HG02571 (cell line): ENCODE measurements around the gene LMCD1.

ENCODE experiments used
- ATAC-seq: cut with Tn5 transposase; IDR thresholded peaks from one replicate; pipeline ENCODE4 v1.9.1; 2021; ENCODE audit warnings: mild to moderate bottlenecking, moderate library complexity; ENCODE audit not compliant: unreplicated experiment

LMCD1 gene

GRCh38 chr3:8503871-8504610, 2.4 kb downstream of the LMCD1 start:
- ATAC-seq: no peak

GRCh38 chr3:8504611-8504973, 3.0 kb downstream of the LMCD1 start:
- no peak for ATAC-seq

- ATAC-seq: no peak
These were observed 4.0 kb downstream of the LMCD1 start for GRCh38 chr3:8505621-8506020.

DNA sequence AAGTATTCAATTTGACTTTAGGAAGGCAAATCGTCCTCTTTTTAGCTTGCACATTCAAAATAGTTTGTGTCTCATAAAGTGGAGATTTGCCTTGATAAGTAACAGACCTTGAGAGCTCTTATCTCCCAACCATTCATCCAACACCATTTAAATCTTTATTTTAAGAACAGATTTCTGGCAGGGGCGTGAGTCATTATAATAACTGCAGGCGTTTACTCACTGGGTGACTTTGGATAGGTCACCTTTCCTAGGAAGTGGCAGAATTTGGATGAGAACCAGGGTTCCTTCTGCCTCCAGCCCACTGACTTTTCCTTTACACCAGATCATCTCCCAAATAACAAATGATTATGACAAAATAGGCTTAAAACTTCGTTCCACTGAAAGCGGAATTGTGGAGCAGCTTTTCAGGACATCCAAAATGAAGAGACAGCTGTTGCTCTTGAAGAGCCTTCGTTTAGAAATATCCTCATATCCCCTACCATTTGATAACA, 5.0 kb downstream of the LMCD1 start:
- no peak for ATAC-seq

- ATAC-seq: no peak
These were observed 5.9 kb downstream of the LMCD1 start for GRCh38 chr3:8507496-8507895.

DNA sequence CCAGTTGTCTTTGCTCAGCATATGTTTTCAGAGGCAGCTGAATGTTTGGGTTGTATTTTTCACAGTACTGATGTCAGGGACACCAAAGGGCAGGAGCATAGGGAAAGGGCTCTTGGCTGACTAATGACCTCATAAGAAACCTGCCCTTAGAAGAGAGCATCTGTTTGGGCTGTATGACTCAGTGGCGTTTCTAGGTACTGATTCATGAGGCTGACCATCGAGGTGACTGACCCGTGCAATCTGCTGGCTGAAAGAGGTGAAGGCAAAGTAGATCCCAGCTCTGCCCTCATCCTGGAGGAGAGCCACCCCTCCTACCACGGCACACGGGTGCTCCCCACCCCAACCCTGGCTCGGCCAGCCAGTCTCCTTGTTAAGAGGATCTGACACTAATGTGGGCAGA, 8.3 kb downstream of the LMCD1 start:
- ATAC-seq: no peak

DNA sequence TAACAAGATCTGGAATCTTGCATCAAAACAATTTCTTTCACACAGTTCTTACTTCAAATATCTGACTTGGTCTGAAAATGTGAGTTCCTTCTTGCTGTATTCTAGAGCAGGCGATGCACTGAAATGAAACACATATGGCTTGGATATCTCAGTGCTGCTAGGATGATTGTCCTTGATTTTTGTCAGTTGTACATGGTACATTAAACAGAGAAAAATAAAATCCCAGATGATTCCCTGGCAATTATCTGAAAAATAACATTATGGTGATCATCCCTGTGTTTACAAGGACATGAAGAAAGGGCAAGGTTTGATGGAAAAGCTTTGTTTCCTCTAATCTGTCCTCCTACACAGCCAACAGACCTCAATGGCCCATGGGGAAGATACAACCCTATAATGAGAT, 10.6 kb downstream of the LMCD1 start:
- ATAC-seq: no peak

GRCh38 chr3:8516047-8516661, 14.5 kb downstream of the LMCD1 start:
- no peak for ATAC-seq

GRCh38 chr3:8516783-8517182, 15.2 kb downstream of the LMCD1 start:
- no peak for ATAC-seq

DNA sequence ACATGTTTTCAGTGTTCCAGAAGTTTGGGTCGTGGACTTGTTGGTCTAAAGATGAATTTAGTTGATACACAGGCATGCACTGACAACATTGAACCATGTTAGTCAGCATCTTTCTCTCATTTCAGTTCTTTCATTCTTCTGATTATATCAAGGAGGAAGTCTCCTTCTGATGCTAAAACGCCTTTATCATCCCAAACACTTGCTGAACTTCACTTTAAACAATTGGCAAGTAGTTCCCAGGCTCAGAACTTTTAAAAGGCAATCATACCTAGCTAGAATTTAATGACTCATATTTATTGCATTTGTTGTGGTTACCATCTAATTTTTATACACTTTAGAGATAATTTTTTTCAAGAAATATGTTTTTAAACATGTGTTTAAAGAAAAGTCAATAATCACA, 15.9 kb downstream of the LMCD1 start:
- no peak for ATAC-seq

- ATAC-seq: no peak
These were observed 16.5 kb downstream of the LMCD1 start for GRCh38 chr3:8518138-8518537.

DNA sequence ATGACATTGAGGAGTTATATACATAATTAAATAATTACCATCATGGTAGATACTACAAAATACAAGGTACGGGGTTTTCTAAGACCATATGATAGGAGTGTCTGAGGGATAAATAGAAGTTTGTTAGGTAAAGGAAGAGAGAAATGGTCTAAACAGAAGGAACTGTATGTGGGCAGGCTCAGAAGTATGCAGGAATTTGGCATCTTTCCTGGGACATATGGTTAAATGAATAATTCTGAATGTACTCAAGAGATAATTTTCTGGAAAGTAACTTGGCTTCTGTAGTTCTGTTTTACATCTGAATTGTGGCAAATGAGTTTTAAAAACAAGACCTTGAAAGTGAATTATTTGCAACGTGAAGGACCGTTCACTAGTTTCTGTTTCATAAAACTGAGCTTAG, 17.5 kb downstream of the LMCD1 start:
- ATAC-seq: no peak

DNA sequence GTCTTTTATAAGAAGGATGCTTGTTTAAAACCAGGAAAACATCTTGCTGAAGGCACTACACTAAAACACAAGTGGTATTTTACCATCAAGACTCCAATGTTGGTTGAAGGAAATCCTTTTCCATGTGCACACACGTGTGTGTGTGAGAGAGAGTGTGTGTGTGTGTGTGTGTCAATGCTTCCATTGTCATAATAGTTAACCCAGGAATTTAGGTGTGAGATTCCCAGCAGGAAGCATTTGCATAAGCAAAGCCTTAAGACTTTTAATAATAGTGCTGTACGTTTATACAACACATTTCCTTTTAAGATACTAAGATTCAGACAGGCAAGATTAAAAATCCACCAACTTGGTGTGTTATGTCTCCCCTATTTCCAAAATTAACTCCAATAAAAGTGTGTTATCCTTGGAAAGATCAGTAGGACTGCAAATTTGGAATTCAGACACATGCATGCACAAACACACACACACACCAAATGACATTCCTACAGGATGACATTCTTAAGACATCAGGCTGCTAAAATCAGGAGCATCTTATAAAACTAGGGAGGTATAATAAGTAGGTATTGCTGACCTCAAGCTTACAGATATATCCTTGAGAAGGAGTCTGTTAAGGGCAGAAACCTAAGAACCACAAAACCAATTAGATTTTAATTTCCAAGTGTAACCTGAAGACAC, 18.3 kb downstream of the LMCD1 start:
- ATAC-seq: no peak

DNA sequence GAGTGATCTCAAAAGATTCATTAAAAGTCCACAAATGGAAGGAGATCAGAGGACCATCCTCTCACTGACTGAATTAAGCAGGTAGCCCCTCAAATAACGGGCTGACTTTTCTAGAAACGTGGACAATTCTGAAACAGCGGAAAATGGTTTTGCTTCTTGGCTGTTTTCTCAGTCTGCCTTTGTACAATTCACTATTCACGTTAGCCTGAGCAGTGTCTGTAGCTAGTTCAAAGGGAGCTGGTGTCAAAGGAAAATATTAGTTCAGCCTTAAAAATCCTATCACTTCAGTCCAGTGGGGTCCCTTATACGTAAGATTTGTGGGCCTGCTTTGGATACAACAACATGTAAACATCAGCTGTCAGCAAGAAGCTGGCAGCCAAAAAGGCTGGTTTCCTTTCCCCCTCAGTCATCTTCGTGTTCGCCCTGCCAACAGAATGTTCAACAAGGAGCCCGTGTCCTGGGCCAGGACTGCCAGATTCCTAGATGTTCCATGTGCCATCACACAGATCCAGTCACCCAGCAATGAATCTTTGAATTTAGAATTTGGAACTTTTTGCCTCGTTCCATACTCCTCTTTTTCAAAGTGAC, 19.3 kb downstream of the LMCD1 start:
- no peak for ATAC-seq

DNA sequence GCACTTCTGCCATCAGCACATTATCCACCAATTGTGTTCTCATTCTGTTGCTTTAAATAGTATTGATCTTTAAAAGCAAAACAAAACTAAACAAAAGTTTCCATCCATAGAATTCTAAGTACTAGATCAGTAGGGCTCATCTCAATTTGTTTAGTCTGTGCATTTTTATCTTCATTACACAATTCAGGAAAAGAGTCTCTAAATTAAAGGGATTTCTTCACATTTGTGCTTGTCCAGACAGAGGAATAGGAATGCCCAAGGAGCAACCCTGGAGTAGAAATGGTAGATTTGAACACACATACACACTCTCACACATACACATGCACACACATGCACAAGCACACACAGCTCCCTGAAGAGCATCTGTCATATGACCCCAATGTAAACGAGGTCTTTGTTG, 21.4 kb downstream of the LMCD1 start:
- no peak for ATAC-seq

GRCh38 chr3:8524249-8524648, 22.6 kb downstream of the LMCD1 start:
- no peak for ATAC-seq

DNA sequence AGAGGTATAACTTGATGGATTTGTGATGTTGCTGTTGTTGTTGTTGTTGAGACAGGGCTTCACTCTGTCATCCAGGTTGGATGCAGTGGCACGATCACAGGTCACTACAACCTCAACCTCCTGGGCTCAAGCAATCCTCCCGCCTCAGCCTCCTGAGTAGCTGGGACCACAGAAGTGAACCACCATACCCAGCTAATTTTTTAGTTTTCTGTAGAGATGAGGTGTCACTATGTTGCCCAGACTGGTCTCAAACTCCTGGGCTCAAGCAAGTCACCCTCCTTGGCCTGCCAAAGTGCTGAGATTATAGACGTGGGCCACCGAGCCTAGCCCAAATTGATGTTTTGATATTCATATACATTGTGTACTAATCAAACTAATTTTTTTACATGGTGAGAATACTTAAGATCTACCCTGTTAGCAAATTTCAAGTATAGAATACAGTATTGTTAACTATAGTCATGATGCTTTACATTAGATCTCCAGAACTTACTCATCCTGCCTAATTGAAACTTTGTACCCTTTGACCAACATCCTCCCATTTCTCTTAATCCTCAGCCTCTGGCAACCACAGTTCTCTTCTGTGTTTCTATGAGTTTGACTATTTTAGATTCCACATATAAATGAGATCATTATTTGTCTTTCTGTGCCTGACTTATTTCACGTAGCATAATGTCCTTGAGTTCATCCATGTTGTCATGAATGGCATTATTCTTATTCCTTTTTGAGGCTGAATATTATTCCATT, 23.2 kb downstream of the LMCD1 start:
- no peak for ATAC-seq

DNA sequence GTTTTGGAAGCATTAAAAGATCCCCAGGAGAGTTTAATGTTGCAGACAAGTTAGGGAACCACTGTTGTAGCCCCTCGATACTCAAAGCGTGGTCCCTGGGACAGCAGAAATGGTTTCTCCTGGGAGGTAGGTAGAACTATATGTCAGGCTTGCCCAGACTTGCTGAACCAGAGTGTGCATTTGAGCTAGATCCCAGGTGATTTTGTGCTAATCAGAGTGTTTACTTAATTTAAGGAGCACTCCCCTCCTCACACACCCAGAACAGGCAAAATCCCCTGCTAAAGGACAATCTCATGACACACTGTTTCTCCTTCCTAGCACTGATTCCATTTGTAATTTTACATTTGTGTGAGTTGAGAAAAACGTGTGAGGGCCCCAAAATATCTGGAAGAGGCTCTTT, 24.3 kb downstream of the LMCD1 start:
- no peak for ATAC-seq

DNA sequence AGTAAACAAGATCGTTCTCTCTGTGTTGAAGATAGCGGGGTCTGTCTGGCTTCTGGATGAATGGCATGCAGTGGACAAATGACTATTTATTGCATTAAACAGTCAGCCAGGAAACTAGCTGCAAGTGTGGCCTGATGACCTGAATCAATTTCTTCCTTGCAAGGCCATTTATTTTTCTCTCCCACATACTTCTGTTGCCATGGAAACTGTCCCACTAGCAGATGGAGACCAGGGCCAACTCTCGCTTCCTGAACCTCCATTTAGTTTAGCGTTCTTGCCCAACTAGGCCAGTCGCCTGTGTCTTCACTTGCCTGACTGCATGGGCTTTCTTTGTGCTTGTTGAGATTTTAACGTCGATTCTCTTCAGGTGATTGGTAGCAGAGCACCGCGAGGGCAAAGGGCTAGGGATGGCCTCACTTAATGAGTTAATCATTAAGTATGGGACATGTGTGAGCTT, 27.6 kb downstream of the LMCD1 start:
- ATAC-seq: no peak

DNA sequence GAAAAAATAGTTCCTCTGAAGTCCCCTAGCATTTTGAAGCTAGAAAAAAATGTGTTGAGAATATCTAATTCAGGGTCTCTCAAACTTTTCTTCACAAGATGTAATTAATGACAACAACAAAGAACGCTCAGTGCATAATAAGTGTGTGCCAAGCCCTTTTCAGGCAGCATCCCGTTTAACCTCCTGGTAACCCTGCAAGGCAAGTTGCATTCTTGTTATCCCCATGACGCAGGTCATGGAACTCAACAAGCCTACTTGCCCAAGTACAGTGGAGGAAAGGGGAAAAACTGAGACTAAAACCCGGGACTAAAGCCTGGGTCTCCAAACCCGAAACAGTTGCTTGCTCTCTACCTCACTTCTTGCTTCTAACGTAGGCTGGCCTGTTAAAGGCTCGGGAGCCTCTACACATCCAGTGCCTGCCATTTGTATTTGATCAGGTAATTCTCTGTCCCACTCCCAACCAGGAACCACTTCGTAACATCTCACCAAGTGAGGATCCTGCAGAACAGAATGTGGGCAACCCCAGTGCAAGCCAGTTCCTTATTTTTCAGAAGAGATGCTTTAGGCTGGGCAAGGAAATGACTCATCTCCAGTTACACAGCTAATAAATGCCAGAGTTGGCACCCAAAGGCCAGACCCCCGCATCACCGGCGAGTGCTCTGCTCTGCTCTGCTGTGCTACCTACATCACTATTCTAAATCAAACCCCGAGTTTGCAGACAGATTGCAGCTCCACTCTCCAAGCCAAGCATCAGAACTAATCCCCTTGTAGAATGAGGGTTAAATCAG, 28.3 kb downstream of the LMCD1 start:
- no peak for ATAC-seq
